ENCODE results near the gene ARMC7. TPM values are rescaled to one million over a fixed set of nuclear protein-coding genes. Genes with fewer than 3 reads are reported as not detected.

Gene ARMC7
- total and polyA plus RNA-seq, 2 donors (not counting 1 experiment from before 2014, with no cell fraction given): 10.4 to 15.9 TPM

DNA sequence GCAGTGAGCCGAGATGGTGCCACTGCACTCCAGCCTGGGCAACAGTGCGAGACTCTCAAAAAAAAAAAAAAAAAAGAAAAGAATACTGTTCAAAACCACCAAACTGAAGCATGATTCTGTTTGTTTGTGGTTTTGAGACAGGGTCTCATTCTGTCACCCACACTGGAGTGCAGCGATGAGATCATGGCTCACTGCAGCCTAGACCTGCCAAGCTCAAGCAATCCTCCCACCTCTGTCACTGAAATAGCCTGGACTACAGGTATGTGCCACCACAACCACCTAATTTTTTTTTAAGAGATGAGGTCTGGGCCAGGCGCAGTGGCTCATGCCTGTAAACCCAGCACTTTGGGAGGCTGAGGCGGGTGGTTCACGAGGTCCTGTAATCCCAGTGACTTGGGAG, 68.7 kb downstream of the ARMC7 start:
- no peak for ATAC-seq (ENCODE audit: low read depth)
- DNase-seq: no peak
- Mint-ChIP-seq H3K27me3 (no peaks in the 10 kb centered on the region), H3K9me3 (ENCODE audit: insufficient read depth) (no peaks in the 10 kb centered on the region), H3K4me1 (peaks cover 20% of the 10 kb centered on the region), H3K4me3 (no peak overlapping the region), H3K27ac (no peak overlapping the region)
- no peak overlapping the region for H2AFZ ChIP-seq (ENCODE audit: insufficient read depth, low read depth, low read length, poor library complexity, severe bottlenecking)
- 100% methylated on average over 4 of the region's 6 CpGs for WGBS (ENCODE audit: insufficient coverage)
- H3K27ac ChIP-seq (ENCODE audit: low read length in 2 of 2): no peak overlapping the region
- ChIA-PET CTCF (interaction anchor here (16.4 kb wide), 1 partner anchor 64 kb away, joined by 373 read pairs; the partner anchor contains the start of gene ARMC7), POLR2A (interaction anchor here (0.7 kb wide), 2 partner anchors 24 to 29 kb away, joined by 4 read pairs; no protein-coding TSS in a partner anchor)
- no peaks in the 10 kb centered on the region for H3K9me3 ChIP-seq (ENCODE audit: control extremely low read depth in 1 of 3, control insufficient read depth in 2 of 3, insufficient read depth in 1 of 3, low read length in 2 of 3)
- no peaks in the 10 kb centered on the region for H3K27me3 ChIP-seq (replicated peaks in 1 of 4; ENCODE audit: control extremely low read depth in 1 of 4, control insufficient read depth in 3 of 4, insufficient read depth in 4 of 4, low read length in 3 of 4)
- no peak overlapping the region for H3K4me3 ChIP-seq (ENCODE audit: control extremely low read depth in 1 of 5, extremely low read depth in 1 of 5, insufficient read depth in 1 of 5, low read depth in 2 of 5, low read length in 4 of 5)
- no peak overlapping the region for H3K4me2 ChIP-seq (replicated peaks; ENCODE audit: low read depth, low read length, poor library complexity, severe bottlenecking)
- peaks cover 18 to 19% of the 10 kb centered on the region in 2 donors for H3K4me1 ChIP-seq (ENCODE audit: control insufficient read depth in 2 of 2, insufficient read depth in 2 of 2, low read length in 2 of 2)
- TF ChIP-seq, protein P1, sequence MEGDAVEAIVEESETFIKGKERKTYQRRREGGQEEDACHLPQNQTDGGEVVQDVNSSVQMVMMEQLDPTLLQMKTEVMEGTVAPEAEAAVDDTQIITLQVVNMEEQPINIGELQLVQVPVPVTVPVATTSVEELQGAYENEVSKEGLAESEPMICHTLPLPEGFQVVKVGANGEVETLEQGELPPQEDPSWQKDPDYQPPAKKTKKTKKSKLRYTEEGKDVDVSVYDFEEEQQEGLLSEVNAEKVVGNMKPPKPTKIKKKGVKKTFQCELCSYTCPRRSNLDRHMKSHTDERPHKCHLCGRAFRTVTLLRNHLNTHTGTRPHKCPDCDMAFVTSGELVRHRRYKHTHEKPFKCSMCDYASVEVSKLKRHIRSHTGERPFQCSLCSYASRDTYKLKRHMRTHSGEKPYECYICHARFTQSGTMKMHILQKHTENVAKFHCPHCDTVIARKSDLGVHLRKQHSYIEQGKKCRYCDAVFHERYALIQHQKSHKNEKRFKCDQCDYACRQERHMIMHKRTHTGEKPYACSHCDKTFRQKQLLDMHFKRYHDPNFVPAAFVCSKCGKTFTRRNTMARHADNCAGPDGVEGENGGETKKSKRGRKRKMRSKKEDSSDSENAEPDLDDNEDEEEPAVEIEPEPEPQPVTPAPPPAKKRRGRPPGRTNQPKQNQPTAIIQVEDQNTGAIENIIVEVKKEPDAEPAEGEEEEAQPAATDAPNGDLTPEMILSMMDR (IDR thresholded peaks at IDR 0.05): no peak
- TF ChIP-seq EZH2 (IDR thresholded peaks at IDR 0.05; ENCODE audit: borderline replicate concordance, insufficient read depth, low read depth, low read length, poor library complexity, severe bottlenecking): no peak
- H3K9ac ChIP-seq (ENCODE audit: low read length): no peak overlapping the region
- H3K36me3 ChIP-seq (replicated peaks in 1 of 2; ENCODE audit: control extremely low read depth in 1 of 2, control insufficient read depth in 1 of 2, extremely low read depth in 1 of 2, insufficient read depth in 2 of 2, low read length in 1 of 2): peaks cover 5 to 53% of the 10 kb centered on the region in 2 experiments
- intact Hi-C loops (cut with micrococcal nuclease): no loop called here
- peaks cover 28% of the 10 kb centered on the region for H4K20me1 ChIP-seq (ENCODE audit: control insufficient read depth, insufficient read depth, low read length, poor library complexity, severe bottlenecking)
- peaks cover 86% of the 10 kb centered on the region for H3K79me2 ChIP-seq (ENCODE audit: control insufficient read depth, insufficient read depth, low read length)

Small RNA genes within 50 kb of the gene (small RNA-seq; reads per million reads assigned to genes)
- not detected for gene AC111186.1 (ENCODE audit: insufficient read length, low read depth, low replicate concordance)
- gene RF00019 (ENCODE audit: insufficient read length, low read depth, low replicate concordance): not detected

Other genes starting within 250 kb of the ARMC7 start
- 6.7 and 7.0 TPM in 2 replicates for gene FDXR, start 237.0 kb upstream of the ARMC7 start, total RNA-seq
- gene FDXR, start 237.0 kb upstream of the ARMC7 start, polyA plus RNA-seq: 4.6 TPM in 2 replicates
- not detected in 2 replicates for gene FADS6, start 216.3 kb upstream of the ARMC7 start, total RNA-seq
- gene FADS6, start 216.3 kb upstream of the ARMC7 start, polyA plus RNA-seq: not detected in 2 replicates
- gene USH1G, start 186.7 kb upstream of the ARMC7 start, total RNA-seq: not detected in 2 replicates
- gene USH1G, start 186.7 kb upstream of the ARMC7 start, polyA plus RNA-seq: not detected in 2 replicates
- not detected in 2 replicates for gene OTOP2, start 185.7 kb upstream of the ARMC7 start, total RNA-seq
- not detected in 2 replicates for gene OTOP2, start 185.7 kb upstream of the ARMC7 start, polyA plus RNA-seq
- gene OTOP3, start 174.1 kb upstream of the ARMC7 start, total RNA-seq: not detected in 2 replicates
- not detected in 2 replicates for gene OTOP3, start 174.1 kb upstream of the ARMC7 start, polyA plus RNA-seq
- 1.7 and 3.9 TPM in 2 replicates for gene HID1, start 137.2 kb upstream of the ARMC7 start, total RNA-seq
- gene HID1, start 137.2 kb upstream of the ARMC7 start, polyA plus RNA-seq: 4.0 and 6.3 TPM in 2 replicates
- gene CDR2L, start 122.3 kb upstream of the ARMC7 start, total RNA-seq: not detected in 2 replicates
- 0.03 and 0.07 TPM in 2 replicates for gene CDR2L, start 122.3 kb upstream of the ARMC7 start, polyA plus RNA-seq
- gene MRPL58, start 97.3 kb upstream of the ARMC7 start, total RNA-seq: 20.8 and 23.3 TPM in 2 replicates
- gene MRPL58, start 97.3 kb upstream of the ARMC7 start, polyA plus RNA-seq: 20.4 and 21.6 TPM in 2 replicates
- gene ATP5PD, start 63.0 kb upstream of the ARMC7 start, total RNA-seq: 98.8 and 101 TPM in 2 replicates
- gene ATP5PD, start 63.0 kb upstream of the ARMC7 start, polyA plus RNA-seq: 70.8 and 92.1 TPM in 2 replicates
- gene KCTD2, start 62.7 kb upstream of the ARMC7 start, total RNA-seq: 23.2 and 24.6 TPM in 2 replicates
- gene KCTD2, start 62.7 kb upstream of the ARMC7 start, polyA plus RNA-seq: 15.1 and 15.7 TPM in 2 replicates
- gene SLC16A5, start 22.0 kb upstream of the ARMC7 start, total RNA-seq: 9.3 and 13.7 TPM in 2 replicates
- 5.1 and 14.5 TPM in 2 replicates for gene SLC16A5, start 22.0 kb upstream of the ARMC7 start, polyA plus RNA-seq
- gene NT5C, start 21.8 kb downstream of the ARMC7 start, total RNA-seq: 98.9 and 103 TPM in 2 replicates
- 133 and 184 TPM in 2 replicates for gene NT5C, start 21.8 kb downstream of the ARMC7 start, polyA plus RNA-seq
- 37.6 and 37.8 TPM in 2 replicates for gene JPT1, start 44.5 kb downstream of the ARMC7 start, total RNA-seq
- gene JPT1, start 44.5 kb downstream of the ARMC7 start, polyA plus RNA-seq: 34.8 and 39.7 TPM in 2 replicates
- 229 and 234 TPM in 2 replicates for gene SUMO2, start 73.0 kb downstream of the ARMC7 start, total RNA-seq
- gene SUMO2, start 73.0 kb downstream of the ARMC7 start, polyA plus RNA-seq: 35.1 and 54.7 TPM in 2 replicates
- gene NUP85, start 95.7 kb downstream of the ARMC7 start, total RNA-seq: 128 and 142 TPM in 2 replicates
- 97.5 and 170 TPM in 2 replicates for gene NUP85, start 95.7 kb downstream of the ARMC7 start, polyA plus RNA-seq
- gene GGA3, start 151.6 kb downstream of the ARMC7 start, total RNA-seq: 134 and 135 TPM in 2 replicates
- gene GGA3, start 151.6 kb downstream of the ARMC7 start, polyA plus RNA-seq: 109 and 116 TPM in 2 replicates
- gene MRPS7, start 151.9 kb downstream of the ARMC7 start, total RNA-seq: 37.2 and 42.6 TPM in 2 replicates
- gene MRPS7, start 151.9 kb downstream of the ARMC7 start, polyA plus RNA-seq: 24.5 and 25.1 TPM in 2 replicates
- gene MIF4GD, start 161.3 kb downstream of the ARMC7 start, total RNA-seq: 40.0 and 41.5 TPM in 2 replicates
- 60.2 and 87.4 TPM in 2 replicates for gene MIF4GD, start 161.3 kb downstream of the ARMC7 start, polyA plus RNA-seq
- gene SLC25A19, start 179.5 kb downstream of the ARMC7 start, total RNA-seq: 46.4 and 52.3 TPM in 2 replicates
- gene SLC25A19, start 179.5 kb downstream of the ARMC7 start, polyA plus RNA-seq: 34.5 and 36.8 TPM in 2 replicates

Measured in B cell (primary cell).